ENCODE data around the gene ZDHHC18. TPM values are rescaled to one million over a fixed set of nuclear protein-coding genes. Genes with fewer than 3 reads are reported as not detected.

ZDHHC18 gene
- total RNA-seq, 4 donors from 2014 or later = 9.6 to 31.7 (median 20.8) TPM

GRCh38 chr1:26857473-26858060 is 31.1 kb downstream of the ZDHHC18 start:
- 76% methylated on average over 8 of the region's 8 CpGs for WGBS
- Histone ChIP-seq H3K4me3 (no peak overlapping the region), H3K27ac (replicated peaks in 1 of 4) (no peak overlapping the region), H3K27me3 (no peaks in the 10 kb centered on the region), H3K4me1 (peaks cover 0 to 9% (median 5%) of the 10 kb centered on the region in 4 donors), H3K36me3 (peaks cover 3 to 57% (median 55%) of the 10 kb centered on the region in 4 donors), H3K9me3 (no peaks in the 10 kb centered on the region)
- no peak for DNase-seq (ENCODE audit: extremely low spot score)
- TF ChIP-seq CTCF (IDR thresholded peaks at IDR 0.05) (no peak), POLR2A (IDR thresholded peaks at IDR 0.05; ENCODE audit: low read depth) (no peak), EP300 (IDR thresholded peaks at IDR 0.05) (no peak), POLR2AphosphoS5 (IDR thresholded peaks at IDR 0.05) (no peak)
- intact Hi-C loops (cut with DNase I) = no loop called here

GRCh38 chr1:26858160-26858559 is 31.7 kb downstream of the ZDHHC18 start:
- no peak for DNase-seq (ENCODE audit: extremely low spot score)
- intact Hi-C loops (cut with DNase I) = no loop called here
- peaks cover 0 to 52% (median 51%) of the 10 kb centered on the region in 4 donors for H3K36me3 ChIP-seq

GRCh38 chr1:26858891-26859640 is 32.6 kb downstream of the ZDHHC18 start:
- 77% methylated on average over 4 of the region's 7 CpGs for WGBS
- H3K27me3 ChIP-seq = no peaks in the 10 kb centered on the region
- TF ChIP-seq CTCF (IDR thresholded peaks at IDR 0.05) (no peak), EP300 (IDR thresholded peaks at IDR 0.05) (no peak), POLR2A (IDR thresholded peaks at IDR 0.05; ENCODE audit: low read depth) (no peak), POLR2AphosphoS5 (IDR thresholded peaks at IDR 0.05) (no peak)
- peaks cover 0 to 44% (median 42%) of the 10 kb centered on the region in 4 donors for H3K36me3 ChIP-seq
- H3K9me3 ChIP-seq = no peaks in the 10 kb centered on the region
- peaks cover 6 to 9% (median 7%) of the 10 kb centered on the region in 4 donors for H3K4me1 ChIP-seq
- no peak for DNase-seq (ENCODE audit: extremely low spot score)
- intact Hi-C loops (cut with DNase I) = no loop called here
- no peak overlapping the region for H3K4me3 ChIP-seq
- H3K27ac ChIP-seq (replicated peaks in 1 of 4) = no peak overlapping the region

More at GRCh38 chr1:26858160-26858559, 31.7 kb downstream of the ZDHHC18 start:
- 76% methylated on average over 4 of the region's 4 CpGs for WGBS
- H3K27ac ChIP-seq (replicated peaks in 1 of 4) = no peak overlapping the region
- TF ChIP-seq POLR2A (IDR thresholded peaks at IDR 0.05; ENCODE audit: low read depth) (no peak), CTCF (IDR thresholded peaks at IDR 0.05) (no peak), EP300 (IDR thresholded peaks at IDR 0.05) (no peak), POLR2AphosphoS5 (IDR thresholded peaks at IDR 0.05) (no peak)
- H3K27me3 ChIP-seq = no peaks in the 10 kb centered on the region
- H3K9me3 ChIP-seq = no peaks in the 10 kb centered on the region
- H3K4me1 ChIP-seq = peaks cover 0 to 6% (median 2%) of the 10 kb centered on the region in 4 donors
- no peak overlapping the region for H3K4me3 ChIP-seq

GRCh38 chr1:26861286-26861701 is 34.8 kb downstream of the ZDHHC18 start:
- no peaks in the 10 kb centered on the region for H3K27me3 ChIP-seq
- intact Hi-C loops (cut with DNase I) = no loop called here
- H3K36me3 ChIP-seq = peaks cover 0 to 21% (median 20%) of the 10 kb centered on the region in 4 donors
- DNase-seq (ENCODE audit: extremely low spot score) = no peak
- H3K27ac ChIP-seq (replicated peaks in 1 of 4) = no peak overlapping the region
- TF ChIP-seq CTCF (IDR thresholded peaks at IDR 0.05) = no peak
- TF ChIP-seq EP300 (IDR thresholded peaks at IDR 0.05) = no peak
- H3K4me3 ChIP-seq = no peak overlapping the region
- H3K4me1 ChIP-seq = peaks cover 18 to 25% (median 22%) of the 10 kb centered on the region in 4 donors
- WGBS = 78% methylated on average over 5 of the region's 5 CpGs
- no peaks in the 10 kb centered on the region for H3K9me3 ChIP-seq
